Neural progenitor cell (in vitro differentiated cells): ENCODE data around the gene MEGF10.

Source experiments
- CTCF ChIP-seq: fragments of 200-600 bp; sonication (generic); IDR thresholded peaks from 2 replicates; pipeline ENCODE4 v1.5.1; 2017; ENCODE audit warnings: antibody characterized with exemption, mild to moderate bottlenecking
- EZH2 ChIP-seq: fragments of 200-600 bp; sonication (generic); IDR thresholded peaks from 2 replicates; pipeline ENCODE4 v1.6.1; 2017; ENCODE audit warnings: antibody characterized with exemption, mild to moderate bottlenecking, moderate library complexity

GRCh38 chr5:127508644-127509373 lies 218.2 kb downstream of the MEGF10 start:
- no peak for TF ChIP-seq CTCF
- no peak for TF ChIP-seq EZH2
